ENCODE data around the gene TAF13.

Gene TAF13

GRCh38 chr1:109048335-109048734, 27.5 kb downstream of the TAF13 start:
- no peak for TF ChIP-seq CTCF (IDR thresholded peaks at IDR 0.05; ENCODE audit: low read depth, low read length, missing control alignments)
- H3K4me3 ChIP-seq (ENCODE audit: low read depth, low read length), result no peak overlapping the region
- no peak for DNase-seq
- H3K36me3 ChIP-seq (replicated peaks), result no peaks in the 10 kb centered on the region
- in situ Hi-C loops (cut with HindIII; ENCODE audit: low pct_ligation_motif_present, low sequenced_read_pairs), result no loop called here
- H3K27ac ChIP-seq, result no peak overlapping the region
- H3K27me3 ChIP-seq (replicated peaks), result no peaks in the 10 kb centered on the region

- in situ Hi-C loops (cut with HindIII; ENCODE audit: low pct_ligation_motif_present, low sequenced_read_pairs), result no loop called here
- Histone ChIP-seq H3K4me3 (ENCODE audit: low read depth, low read length) (no peak overlapping the region), H3K27me3 (replicated peaks) (no peaks in the 10 kb centered on the region), H3K36me3 (replicated peaks) (no peaks in the 10 kb centered on the region), H3K27ac (no peak overlapping the region)
- TF ChIP-seq CTCF (IDR thresholded peaks at IDR 0.05; ENCODE audit: low read depth, low read length, missing control alignments), result no peak
- no peak for DNase-seq
Observed at GRCh38 chr1:109047339-109047738, 28.5 kb downstream of the TAF13 start.

GRCh38 chr1:109046671-109047070, 29.1 kb downstream of the TAF13 start:
- no peak for TF ChIP-seq CTCF (IDR thresholded peaks at IDR 0.05; ENCODE audit: low read depth, low read length, missing control alignments)
- in situ Hi-C loops (cut with HindIII; ENCODE audit: low pct_ligation_motif_present, low sequenced_read_pairs), result no loop called here
- Histone ChIP-seq H3K36me3 (replicated peaks) (no peaks in the 10 kb centered on the region), H3K27ac (no peak overlapping the region), H3K27me3 (replicated peaks) (no peaks in the 10 kb centered on the region), H3K4me3 (ENCODE audit: low read depth, low read length) (no peak overlapping the region)
- no peak for DNase-seq

- H3K36me3 ChIP-seq (replicated peaks), result no peaks in the 10 kb centered on the region
- H3K27ac ChIP-seq, result no peak overlapping the region
- no peak for TF ChIP-seq CTCF (IDR thresholded peaks at IDR 0.05; ENCODE audit: low read depth, low read length, missing control alignments)
- H3K27me3 ChIP-seq (replicated peaks), result no peaks in the 10 kb centered on the region
- H3K4me3 ChIP-seq (ENCODE audit: low read depth, low read length), result no peak overlapping the region
- in situ Hi-C loops (cut with HindIII; ENCODE audit: low pct_ligation_motif_present, low sequenced_read_pairs), result no loop called here
- no peak for DNase-seq
Observed at GRCh38 chr1:109045595-109045994, 30.2 kb downstream of the TAF13 start.

GRCh38 chr1:109041621-109042468, 34.0 kb downstream of the TAF13 start, which contains the start of gene WDR47:
Gene WDR47 (minus strand): TSS chr1:109042102. CDS start chr1:109023512, 18,590 bp downstream.
- no peaks in the 10 kb centered on the region for H3K27me3 ChIP-seq (replicated peaks)
- no peak for TF ChIP-seq CTCF (IDR thresholded peaks at IDR 0.05; ENCODE audit: low read depth, low read length, missing control alignments)
- in situ Hi-C loops (cut with HindIII; ENCODE audit: low pct_ligation_motif_present, low sequenced_read_pairs), result no loop called here

More at GRCh38 chr1:109041621-109042468, 34.0 kb downstream of the TAF13 start, which contains the start of gene WDR47:
- Histone ChIP-seq H3K27ac (peak within 1 kb of the TSS; percentile 85), H3K4me3 (ENCODE audit: low read depth, low read length) (peak within 1 kb of the TSS; percentile 91), H3K36me3 (replicated peaks) (no peaks in the 10 kb centered on the region)
- DNase-seq, result peak; percentile 96
